Bone marrow (tissue), 2 donors: ENCODE measurements around the gene DOCK1.

Experiments used
- DNase-seq, 2 donors: peaks; one replicate each; lab custom pipeline; 2025; lab: John Stamatoyannopoulos, UW

DOCK1 gene

DNA sequence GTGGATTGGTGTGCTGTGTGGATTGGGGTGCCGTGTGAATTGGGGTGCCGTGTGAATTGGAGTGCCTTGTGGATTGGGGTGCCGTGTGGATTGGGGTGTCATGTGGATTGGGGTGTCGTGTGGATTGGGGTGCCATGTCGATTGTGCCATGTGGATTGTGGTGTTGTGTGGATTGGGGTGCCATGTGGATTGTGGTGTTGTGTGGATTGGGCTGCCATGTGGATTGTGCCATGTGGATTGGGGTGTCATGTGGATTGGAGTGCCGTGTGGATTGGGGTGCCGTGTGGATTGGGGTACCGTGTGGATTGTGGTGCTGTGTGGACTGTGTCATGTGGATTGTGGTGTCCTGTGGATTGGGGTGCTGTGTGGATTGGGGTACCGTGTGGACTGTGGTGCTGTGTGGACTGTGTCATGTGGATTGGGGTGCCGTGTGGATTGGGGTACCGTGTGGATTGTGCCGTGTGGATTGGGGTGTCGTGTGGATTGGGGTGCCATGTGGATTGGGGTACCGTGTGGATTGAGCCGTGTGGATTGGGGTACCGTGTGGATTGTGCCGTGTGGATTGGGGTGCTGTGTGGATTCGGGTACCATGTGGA lies 523.3 kb downstream of the DOCK1 start:
- no peak for DNase-seq

DNA sequence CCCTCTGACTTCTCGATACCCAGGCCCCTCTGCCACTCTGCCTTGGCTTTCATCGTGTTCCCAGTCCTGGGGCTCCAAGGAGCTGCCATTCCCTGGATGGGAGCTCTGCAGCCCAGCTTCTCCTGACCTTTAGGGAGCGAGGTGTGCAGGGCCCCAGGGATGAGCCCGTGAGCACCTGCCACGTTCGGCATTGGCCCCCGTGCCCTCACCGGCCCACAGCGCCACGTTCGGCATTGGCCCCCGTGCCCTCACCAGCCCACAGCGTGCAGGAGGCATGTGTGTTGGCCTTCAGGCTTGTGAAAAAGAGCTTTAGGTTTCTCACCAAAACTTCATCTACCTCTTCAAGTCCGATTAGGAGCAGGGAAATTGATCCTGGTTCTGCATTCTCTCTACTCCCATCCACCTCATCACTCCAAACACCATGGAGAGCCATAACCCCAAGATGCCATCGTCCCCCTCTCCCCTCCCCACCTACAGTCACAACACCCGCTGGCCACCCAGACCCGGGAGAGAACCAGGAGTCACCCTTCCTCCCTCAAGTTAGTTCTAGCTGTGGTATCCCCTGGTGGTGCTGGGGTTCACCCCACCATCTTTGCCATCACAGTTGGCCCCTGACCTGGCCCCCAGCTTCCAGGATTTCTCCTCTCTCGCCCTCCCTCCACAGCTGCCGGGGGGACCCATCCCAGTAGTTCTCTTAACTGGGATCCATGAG lies 524.5 kb downstream of the DOCK1 start:
- no peak for DNase-seq

- no peak for DNase-seq
Measured at GRCh38 chr10:127431525-127431924, 526.3 kb downstream of the DOCK1 start.

DNA sequence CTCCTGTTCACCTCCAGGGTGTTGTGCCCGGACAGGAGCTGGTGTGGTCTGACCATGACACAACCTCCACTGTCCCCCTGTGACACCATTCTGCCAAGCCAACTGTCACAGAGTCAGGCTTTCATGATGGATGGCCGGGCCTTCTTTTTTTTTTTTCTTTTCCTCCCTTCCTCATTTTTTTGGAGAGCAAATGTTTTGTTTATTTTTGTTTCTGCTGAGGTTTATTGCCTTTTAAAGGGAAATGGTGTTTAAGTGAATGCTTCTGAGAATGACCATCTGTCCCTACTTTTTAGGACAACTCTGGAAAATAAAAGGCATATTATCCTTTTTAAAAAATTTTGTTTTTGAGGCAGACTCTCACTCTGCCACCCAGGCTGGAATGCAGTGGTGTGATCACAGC lies 528.8 kb downstream of the DOCK1 start:
- no peak for DNase-seq

DNA sequence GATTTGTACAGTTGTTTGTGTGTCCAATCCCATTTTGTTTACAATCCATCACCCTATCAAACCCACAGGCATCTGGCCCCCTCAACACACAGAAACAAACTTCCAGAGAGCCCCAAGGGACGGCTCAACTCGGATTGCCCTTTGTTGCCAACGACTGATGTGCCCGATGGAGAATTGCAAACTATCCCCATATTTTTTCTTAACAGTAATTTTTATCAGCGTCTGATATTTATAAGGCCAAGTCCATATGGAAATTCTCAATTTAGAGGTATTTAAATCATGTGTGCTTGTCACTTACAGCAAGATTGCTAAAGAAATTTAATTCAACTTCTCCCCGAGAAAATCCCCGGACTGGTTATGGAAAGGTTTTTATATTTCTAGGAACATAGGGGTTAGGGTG lies 530.0 kb downstream of the DOCK1 start:
- DNase-seq, result no peak

DNA sequence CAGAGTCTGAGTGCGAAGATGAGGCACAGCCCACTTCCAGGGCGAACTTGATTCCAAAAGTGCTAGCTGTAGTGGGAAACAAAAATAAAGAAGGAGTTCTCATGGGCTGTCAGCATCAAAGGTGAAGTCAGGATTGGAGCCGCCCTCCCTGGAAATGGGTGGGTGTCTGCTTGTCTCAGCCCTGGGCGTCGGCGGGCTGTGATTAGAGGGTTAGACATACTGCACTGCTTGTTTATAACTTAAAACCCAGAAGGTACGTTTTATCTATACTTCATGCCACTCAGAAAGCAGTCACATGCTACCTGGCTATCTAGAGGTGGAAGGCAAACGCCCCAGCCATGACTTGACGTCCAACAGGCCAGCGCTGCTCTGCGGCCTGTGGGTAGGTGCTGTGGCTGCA lies 535.1 kb downstream of the DOCK1 start:
- no peak for DNase-seq

DNA sequence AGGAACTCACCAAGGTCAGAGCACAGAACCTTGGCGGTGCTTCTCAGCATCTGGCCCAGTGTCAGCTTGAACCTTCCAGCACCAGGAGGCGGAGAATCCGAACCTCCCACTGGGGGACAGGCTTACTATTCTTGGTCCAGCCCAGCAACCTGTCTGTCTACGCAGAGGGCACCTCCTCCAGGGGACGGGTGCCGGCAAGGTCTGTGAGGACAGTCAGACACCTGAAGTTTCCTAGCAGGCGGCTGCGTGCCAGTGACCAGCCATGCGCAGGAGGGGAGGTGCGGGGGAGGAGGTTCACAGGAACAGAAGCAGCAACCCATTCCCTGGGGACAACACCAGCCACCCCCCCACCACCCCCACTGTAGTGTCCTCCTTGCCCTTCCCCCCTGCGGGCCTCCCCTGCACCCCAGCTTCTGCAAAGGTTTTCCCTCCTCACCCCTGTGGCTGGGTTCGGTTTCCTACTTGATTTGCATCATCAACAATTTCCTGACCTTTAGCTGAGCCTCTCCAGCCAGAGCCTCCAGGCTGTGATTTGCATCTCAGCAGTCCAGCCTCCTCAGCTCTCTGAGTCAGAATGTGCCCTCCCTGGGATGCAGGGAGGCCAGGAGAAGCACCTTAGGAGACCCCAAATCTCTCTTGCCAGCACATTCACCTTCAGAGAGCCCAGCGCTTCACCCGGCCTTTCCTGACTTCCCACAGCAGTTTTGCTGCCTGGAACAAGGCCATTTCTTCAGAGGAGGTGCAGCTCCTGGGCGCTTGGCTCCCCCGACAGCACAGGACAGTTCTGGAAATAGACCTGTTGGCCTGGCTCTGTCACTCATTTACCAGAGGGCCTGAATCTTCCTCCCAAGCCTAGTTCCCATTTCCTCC lies 536.4 kb downstream of the DOCK1 start:
- DNase-seq, result no peak

GRCh38 chr10:127442220-127442525 lies 536.9 kb downstream of the DOCK1 start:
- no peak for DNase-seq

GRCh38 chr10:127444155-127444554 lies 538.9 kb downstream of the DOCK1 start:
- DNase-seq, result no peak

DNA sequence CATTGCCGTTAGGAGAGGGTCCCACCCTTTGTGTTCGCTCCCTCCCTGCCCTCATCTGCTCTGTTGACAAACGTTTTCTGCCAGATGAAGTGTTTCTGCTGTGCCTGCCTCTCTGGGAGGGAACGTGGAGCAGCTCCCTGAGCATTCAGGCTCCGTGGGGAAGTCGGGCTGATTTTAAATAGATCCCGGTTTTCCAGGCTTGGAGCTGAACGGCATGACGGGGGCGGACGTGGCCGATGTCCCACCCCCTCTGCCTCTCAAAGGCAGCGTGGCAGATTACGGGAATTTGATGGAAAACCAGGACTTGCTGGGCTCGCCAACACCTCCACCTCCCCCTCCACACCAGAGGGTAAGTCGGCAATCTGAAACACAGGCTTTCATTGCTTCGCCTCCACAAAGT lies 542.0 kb downstream of the DOCK1 start:
- DNase-seq, result no peak

DNA sequence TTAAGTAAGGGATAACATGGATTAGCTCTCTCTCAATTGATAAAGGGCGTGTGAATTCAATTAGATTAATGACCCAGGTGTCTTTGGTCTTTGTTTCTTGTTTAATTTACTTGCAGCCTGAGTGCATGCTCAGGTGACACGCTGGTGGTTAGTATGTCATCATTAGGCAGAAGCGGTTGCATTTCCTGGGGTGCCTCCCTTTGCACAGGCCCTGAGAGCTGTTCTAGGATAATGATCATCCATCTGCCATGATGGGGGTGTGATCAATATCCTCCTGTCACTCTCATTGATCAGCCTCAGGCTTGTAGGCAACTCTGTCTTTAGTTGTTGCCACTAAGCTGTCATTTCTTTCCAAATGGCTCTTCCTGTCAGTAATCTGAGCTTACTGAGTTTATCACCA lies 544.3 kb downstream of the DOCK1 start:
- no peak for DNase-seq

DNA sequence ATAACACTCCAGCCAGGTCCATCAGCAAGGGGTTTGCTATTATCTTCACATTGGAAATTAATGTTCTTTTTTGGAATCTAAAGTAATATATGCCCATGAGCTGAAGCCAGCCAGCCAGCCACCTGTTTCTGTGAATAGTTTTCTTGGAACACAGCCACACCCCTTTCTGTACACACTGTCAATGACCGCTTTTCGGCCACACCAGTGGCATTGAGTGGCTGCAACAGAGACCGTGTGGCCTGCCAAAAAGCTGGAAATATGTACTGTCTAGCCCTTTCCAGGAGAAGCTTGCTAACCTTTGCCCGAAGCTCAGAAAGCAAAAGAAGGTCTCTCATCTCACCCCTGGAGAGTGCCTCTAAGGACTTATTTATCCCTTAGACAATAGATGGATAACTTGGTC lies 545.4 kb downstream of the DOCK1 start:
- no peak for DNase-seq

GRCh38 chr10:127451628-127452027 lies 546.4 kb downstream of the DOCK1 start:
- no peak for DNase-seq

- DNase-seq, result no peak
Measured at GRCh38 chr10:127452568-127452967, 547.3 kb downstream of the DOCK1 start.

GRCh38 chr10:127453706-127454105 lies 548.5 kb downstream of the DOCK1 start:
- DNase-seq, result no peak

DNA sequence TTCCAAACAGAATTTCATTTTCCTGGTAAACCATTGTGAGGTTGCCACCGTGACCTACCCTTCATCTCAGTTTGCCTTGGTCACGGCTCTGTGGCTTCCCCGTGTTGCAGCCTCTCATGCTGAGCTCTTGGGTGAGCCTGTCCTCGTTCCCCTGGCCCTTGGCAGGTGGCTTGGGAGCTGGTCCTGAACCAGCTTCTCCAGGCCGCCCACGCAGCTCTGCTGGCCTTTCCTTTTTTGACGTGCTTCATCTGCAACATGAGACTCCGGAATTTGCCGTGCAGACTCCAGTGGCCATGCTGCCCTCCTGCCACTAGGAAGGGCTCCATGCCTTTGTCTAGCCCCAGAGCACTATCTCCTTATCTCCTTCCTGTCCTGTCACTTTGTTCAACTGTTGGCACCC lies 550.9 kb downstream of the DOCK1 start:
- DNase-seq, result no peak

GRCh38 chr10:127458016-127458810 lies 553.0 kb downstream of the DOCK1 start:
- no peak for DNase-seq

GRCh38 chr10:127458829-127459228 lies 553.6 kb downstream of the DOCK1 start:
- no peak for DNase-seq

GRCh38 chr10:127459918-127460317 lies 554.7 kb downstream of the DOCK1 start:
- no peak for DNase-seq

DNA sequence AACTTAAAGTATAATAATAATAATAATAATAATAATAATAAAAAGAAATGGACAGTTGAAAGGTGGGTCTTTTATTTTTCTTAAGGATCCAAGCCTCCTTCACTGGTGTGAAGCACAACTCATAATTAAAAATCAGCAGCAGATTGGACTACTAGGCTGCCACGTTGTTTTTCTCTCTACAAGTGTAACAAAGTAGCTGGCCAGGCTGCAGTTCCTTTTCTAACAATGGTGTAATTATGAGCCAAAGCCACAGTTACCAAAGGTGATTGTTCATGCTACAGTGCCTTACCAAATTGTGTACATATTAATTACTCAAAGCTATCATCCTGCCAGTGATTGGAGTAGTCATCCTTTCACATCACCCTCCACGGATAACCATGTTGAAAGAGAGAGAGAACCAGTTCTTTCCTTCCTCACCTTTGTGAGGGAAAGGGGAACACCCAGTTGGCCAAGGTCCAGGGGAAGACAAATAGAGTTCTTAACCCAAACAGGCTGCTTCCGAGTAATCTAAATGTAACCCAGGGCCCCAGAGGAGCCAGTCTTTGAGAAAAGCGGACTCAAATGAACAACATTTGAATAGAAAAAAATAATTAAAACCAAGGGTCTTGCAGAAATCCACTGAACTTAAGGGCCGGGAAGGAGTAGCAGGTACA lies 557.5 kb downstream of the DOCK1 start:
- DNase-seq, result no peak

DNA sequence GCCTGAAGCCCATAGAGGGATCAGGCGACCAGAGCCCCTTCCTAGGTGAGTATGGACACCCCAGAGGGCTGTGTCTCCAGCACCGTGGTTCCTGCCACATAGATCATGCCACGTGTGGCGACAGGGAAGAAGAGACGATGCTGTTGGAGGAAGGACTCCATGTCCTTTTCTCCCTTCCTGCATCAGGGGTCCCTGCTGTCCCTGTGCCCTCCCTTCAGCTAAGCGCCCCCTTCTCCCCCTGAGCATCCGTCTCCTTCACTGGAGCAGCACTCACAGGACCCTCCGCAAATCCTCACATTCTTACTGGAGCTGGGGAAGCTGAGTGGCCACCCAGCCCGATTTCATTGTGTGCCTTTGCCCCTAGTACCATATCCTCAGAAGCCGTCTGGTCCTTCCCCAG lies 558.3 kb downstream of the DOCK1 start:
- no peak for DNase-seq

DNA sequence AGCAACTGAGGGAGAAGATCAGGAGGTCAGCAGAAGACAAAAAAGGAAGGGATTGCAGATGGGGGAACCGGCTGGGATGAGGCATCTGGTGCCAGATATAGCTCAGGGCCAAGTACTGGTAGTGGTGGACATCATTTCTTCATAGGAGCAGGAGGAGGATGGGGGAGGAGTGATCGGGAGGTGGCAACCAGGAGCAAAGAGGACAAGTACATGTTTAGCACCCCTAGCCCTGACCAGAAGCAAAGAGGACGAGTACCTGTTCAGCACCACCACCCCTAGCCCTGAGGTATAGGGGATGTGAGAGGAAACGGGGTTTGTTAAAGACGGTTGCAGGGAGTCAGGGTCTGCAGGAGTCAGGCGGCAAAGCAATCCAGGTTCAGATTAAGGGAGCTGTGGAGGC lies 559.3 kb downstream of the DOCK1 start:
- DNase-seq, result no peak
